22Rv1 (cell line): ENCODE measurements around the gene RAMP1.

Source experiments
- ZFX ChIP-seq: fragments of 450-650 bp; IDR thresholded peaks from 2 replicates; pipeline ENCODE4 v1.6.1; 2017; ENCODE audit warnings: antibody characterized with exemption, borderline replicate concordance
- TF ChIP-seq, protein P1 (sequence below): fragments of 450-650 bp; IDR thresholded peaks from 2 replicates; pipeline ENCODE4 v1.5.1; 2017; ENCODE audit warnings: mild to moderate bottlenecking

DNA sequence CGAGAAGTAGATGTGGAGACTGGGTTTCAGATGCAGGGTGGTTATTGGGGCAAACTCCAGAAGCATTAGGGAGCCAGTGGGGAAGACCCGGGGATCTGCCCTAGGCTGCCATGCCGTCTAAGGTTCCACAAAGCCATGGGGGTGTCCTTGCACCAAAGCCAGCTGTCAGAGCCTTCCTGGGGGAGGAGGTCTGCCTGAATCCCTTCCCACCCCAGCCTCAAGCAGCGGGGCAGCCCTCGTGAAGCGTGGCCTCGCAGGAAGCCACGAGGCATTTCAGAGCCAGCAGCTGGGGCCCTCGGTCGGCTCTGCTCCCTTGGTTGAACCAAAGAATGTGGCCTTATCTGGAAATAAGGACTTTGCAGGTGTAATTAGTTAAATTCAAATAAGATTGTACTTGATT, 56.2 kb downstream of the RAMP1 start:
- TF ChIP-seq, protein P1, sequence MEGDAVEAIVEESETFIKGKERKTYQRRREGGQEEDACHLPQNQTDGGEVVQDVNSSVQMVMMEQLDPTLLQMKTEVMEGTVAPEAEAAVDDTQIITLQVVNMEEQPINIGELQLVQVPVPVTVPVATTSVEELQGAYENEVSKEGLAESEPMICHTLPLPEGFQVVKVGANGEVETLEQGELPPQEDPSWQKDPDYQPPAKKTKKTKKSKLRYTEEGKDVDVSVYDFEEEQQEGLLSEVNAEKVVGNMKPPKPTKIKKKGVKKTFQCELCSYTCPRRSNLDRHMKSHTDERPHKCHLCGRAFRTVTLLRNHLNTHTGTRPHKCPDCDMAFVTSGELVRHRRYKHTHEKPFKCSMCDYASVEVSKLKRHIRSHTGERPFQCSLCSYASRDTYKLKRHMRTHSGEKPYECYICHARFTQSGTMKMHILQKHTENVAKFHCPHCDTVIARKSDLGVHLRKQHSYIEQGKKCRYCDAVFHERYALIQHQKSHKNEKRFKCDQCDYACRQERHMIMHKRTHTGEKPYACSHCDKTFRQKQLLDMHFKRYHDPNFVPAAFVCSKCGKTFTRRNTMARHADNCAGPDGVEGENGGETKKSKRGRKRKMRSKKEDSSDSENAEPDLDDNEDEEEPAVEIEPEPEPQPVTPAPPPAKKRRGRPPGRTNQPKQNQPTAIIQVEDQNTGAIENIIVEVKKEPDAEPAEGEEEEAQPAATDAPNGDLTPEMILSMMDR = no peak
- TF ChIP-seq ZFX = no peak
